DOHH2 (cell line): ENCODE measurements around the gene HSDL2.

Source experiments
- H3F3A ChIP-seq: fragments of 200-600 bp; sonication (generic), shearing (Covaris generic); 2 replicates; pipeline ENCODE4 v1.6.0; 2016; ENCODE audit warnings: antibody characterized with exemption, mild to moderate bottlenecking; ENCODE audit not compliant: control insufficient read depth, insufficient read depth
- H3K27ac ChIP-seq: fragments of 200-600 bp; sonication (generic); 2 replicates; pipeline ENCODE4 v1.5.1; 2014; ENCODE audit warnings: low read depth, mild to moderate bottlenecking, low read length, moderate library complexity
- H3K27me3 ChIP-seq: fragments of 200-600 bp; sonication (generic); 2 replicates; pipeline ENCODE4 v1.6.1; 2014; ENCODE audit warnings: mild to moderate bottlenecking, low read length, mixed read lengths; ENCODE audit not compliant: control insufficient read depth
- H3K36me3 ChIP-seq: fragments of 200-600 bp; sonication (generic); 2 replicates; pipeline ENCODE4 v1.6.1; 2014; ENCODE audit warnings: mild to moderate bottlenecking, low read length, moderate library complexity, mixed read lengths; ENCODE audit not compliant: control insufficient read depth
- H3K4me1 ChIP-seq: fragments of 200-600 bp; sonication (generic); 2 replicates; pipeline ENCODE4 v1.6.1; 2014; ENCODE audit warnings: mild to moderate bottlenecking, low read length, mixed read lengths; ENCODE audit not compliant: control insufficient read depth
- H3K4me2 ChIP-seq: fragments of 200-600 bp; sonication (generic); 2 replicates; pipeline ENCODE4 v1.6.0; 2014; ENCODE audit warnings: mild to moderate bottlenecking, low read length, moderate library complexity
- H3K4me3 ChIP-seq: fragments of 200-600 bp; sonication (generic); 2 replicates; pipeline ENCODE4 v1.5.1; 2014; ENCODE audit warnings: mild to moderate bottlenecking, low read length, mixed read lengths
- H3K79me2 ChIP-seq: fragments of 200-600 bp; sonication (generic); 2 replicates; pipeline ENCODE4 v1.6.1; 2014; ENCODE audit warnings: mild to moderate bottlenecking, low read length, mixed read lengths; ENCODE audit not compliant: control insufficient read depth
- H3K9me2 ChIP-seq: fragments of 200-600 bp; sonication (generic); replicated peaks from 2 replicates; pipeline ENCODE4 v1.6.1; 2014; ENCODE audit warnings: mild to moderate bottlenecking, low read length, mixed read lengths; ENCODE audit not compliant: control insufficient read depth
- H3K9me3 ChIP-seq: fragments of 200-600 bp; sonication (generic); 2 replicates; pipeline ENCODE4 v1.6.1; 2014; ENCODE audit warnings: antibody characterized with exemption, low read length, mixed read lengths; ENCODE audit not compliant: control insufficient read depth, insufficient read depth
- H4K20me1 ChIP-seq: fragments of 200-600 bp; sonication (generic); 2 replicates; pipeline ENCODE4 v1.6.0; 2014; ENCODE audit warnings: low read depth, mild to moderate bottlenecking, antibody characterized with exemption, low read length, moderate library complexity; ENCODE audit not compliant: control insufficient read depth, insufficient read depth
- EZH2phosphoT487 ChIP-seq: fragments of 200-600 bp; sonication (generic); IDR thresholded peaks from 2 replicates; pipeline ENCODE4 v1.6.1; 2017; ENCODE audit warnings: borderline replicate concordance, mild to moderate bottlenecking, antibody characterized with exemption, low read length, moderate library complexity, mixed read lengths
- TF ChIP-seq, protein P1 (sequence below): fragments of 200-600 bp; sonication (generic); IDR thresholded peaks from one replicate; pipeline ENCODE4 v1.5.1; 2014; ENCODE audit warnings: antibody characterized with exemption, mild to moderate bottlenecking, low read depth, low read length; ENCODE audit not compliant: poor library complexity, severe bottlenecking

HSDL2 gene

DNA sequence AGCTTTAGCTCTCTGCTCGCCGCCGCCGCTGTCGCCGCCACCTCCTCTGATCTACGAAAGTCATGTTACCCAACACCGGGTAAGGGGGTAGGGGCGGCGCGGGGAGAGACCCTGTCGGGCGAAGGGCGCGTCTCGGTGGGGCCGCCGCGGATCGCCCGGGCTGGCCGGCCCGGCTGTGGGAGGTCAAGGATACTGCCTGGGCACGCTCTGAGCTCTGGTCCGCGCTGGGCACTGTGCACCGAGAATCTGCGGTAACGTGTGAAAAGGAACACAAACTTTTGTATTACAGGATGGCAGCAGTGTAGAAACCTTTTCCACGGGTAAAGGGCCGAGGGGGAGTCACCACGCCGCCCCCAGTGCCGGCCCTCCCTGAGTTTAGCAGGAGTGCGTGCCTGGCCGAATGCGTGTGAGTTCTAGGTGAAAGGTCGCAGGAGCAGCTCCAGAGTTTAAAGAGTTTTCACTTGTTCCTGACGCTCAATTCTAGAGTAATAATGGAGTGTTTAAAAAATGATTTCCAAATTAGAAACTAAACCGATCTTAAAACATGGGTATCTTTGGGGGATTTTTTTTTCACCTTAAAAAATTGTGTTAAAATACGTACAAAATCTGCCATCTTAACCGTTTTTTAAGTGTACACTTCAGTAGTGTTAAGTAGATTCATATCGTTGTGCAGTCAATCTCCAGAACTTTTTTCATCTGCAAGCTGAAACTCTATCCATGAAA, at the start of gene HSDL2:
HSDL2 (plus strand) TSS at position 7 of the 723 bp plus-strand sequence; CDS start at position 63, 56 bp downstream.
- H3K4me3 ChIP-seq, result peak within 1 kb of the TSS; percentile 81
- H3F3A ChIP-seq, result peaks cover 14% of the 10 kb centered on the region
- TF ChIP-seq EZH2phosphoT487, result no peak
- TF ChIP-seq, protein P1, sequence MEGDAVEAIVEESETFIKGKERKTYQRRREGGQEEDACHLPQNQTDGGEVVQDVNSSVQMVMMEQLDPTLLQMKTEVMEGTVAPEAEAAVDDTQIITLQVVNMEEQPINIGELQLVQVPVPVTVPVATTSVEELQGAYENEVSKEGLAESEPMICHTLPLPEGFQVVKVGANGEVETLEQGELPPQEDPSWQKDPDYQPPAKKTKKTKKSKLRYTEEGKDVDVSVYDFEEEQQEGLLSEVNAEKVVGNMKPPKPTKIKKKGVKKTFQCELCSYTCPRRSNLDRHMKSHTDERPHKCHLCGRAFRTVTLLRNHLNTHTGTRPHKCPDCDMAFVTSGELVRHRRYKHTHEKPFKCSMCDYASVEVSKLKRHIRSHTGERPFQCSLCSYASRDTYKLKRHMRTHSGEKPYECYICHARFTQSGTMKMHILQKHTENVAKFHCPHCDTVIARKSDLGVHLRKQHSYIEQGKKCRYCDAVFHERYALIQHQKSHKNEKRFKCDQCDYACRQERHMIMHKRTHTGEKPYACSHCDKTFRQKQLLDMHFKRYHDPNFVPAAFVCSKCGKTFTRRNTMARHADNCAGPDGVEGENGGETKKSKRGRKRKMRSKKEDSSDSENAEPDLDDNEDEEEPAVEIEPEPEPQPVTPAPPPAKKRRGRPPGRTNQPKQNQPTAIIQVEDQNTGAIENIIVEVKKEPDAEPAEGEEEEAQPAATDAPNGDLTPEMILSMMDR, result no peak
- peaks cover 64% of the 10 kb centered on the region for H3K4me1 ChIP-seq
- H3K27me3 ChIP-seq, result no peaks in the 10 kb centered on the region
- H3K4me2 ChIP-seq, result peak within 1 kb of the TSS; percentile 97
- H3K9me2 ChIP-seq, result no peaks in the 10 kb centered on the region
- no peaks in the 10 kb centered on the region for H4K20me1 ChIP-seq
- peaks cover 38% of the 10 kb centered on the region for H3K79me2 ChIP-seq
- H3K27ac ChIP-seq, result peak within 1 kb of the TSS; percentile 55
- no peaks in the 10 kb centered on the region for H3K9me3 ChIP-seq
- peaks cover 3% of the 10 kb centered on the region; the same call in 1 of the 2 replicates for H3K36me3 ChIP-seq

DNA sequence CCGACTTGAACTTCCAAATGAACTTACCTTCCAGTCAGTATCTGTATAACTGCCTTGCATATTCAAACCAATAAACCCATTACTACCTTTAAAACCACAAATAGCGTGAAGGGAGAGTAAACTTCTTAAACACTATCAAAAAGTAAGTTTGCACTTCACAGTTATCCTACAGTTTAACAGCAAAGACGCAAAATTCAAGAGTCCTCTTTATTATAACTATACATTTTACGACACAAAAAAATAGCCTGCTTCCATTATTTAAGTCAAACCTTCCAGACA, 48.3 kb upstream of the HSDL2 start:
- no peak for TF ChIP-seq EZH2phosphoT487
- TF ChIP-seq, protein P1, result no peak
- H4K20me1 ChIP-seq, result peaks cover 12% of the 10 kb centered on the region
- H3K4me1 ChIP-seq, result peaks cover 34% of the 10 kb centered on the region
- H3K79me2 ChIP-seq, result peaks cover 67% of the 10 kb centered on the region
- H3K27me3 ChIP-seq, result no peaks in the 10 kb centered on the region
- no peak overlapping the region for H3K27ac ChIP-seq
- no peaks in the 10 kb centered on the region for H3F3A ChIP-seq
- peaks cover 7% of the 10 kb centered on the region; the same call in 1 of the 2 replicates for H3K36me3 ChIP-seq
- peak overlapping the region; percentile 83 for H3K4me2 ChIP-seq
- no peaks in the 10 kb centered on the region for H3K9me2 ChIP-seq
- peak overlapping the region; percentile 81 for H3K4me3 ChIP-seq
- no peaks in the 10 kb centered on the region for H3K9me3 ChIP-seq

DNA sequence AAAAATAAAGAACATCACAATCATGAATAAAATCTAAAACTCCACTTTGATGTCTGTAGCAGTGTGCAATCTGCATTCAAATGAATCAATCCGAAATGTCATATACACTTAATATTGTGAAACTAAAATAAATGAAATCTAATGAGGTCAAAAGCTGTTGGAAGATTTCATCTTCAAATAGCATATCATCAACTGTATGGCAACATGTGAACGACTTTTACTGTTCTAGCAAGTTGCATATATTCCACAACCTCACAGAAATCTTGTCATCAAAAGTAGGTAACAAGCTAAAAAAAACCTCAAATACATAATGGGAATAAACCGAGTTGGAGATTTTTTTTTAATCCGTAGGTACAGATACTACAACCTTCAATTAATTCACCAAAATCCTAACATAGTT, 47.7 kb upstream of the HSDL2 start:
- Histone ChIP-seq H4K20me1 (peaks cover 9% of the 10 kb centered on the region), H3K4me1 (peaks cover 31% of the 10 kb centered on the region), H3K9me2 (no peaks in the 10 kb centered on the region), H3K27me3 (no peaks in the 10 kb centered on the region), H3K36me3 (peaks cover 7% of the 10 kb centered on the region; the same call in 1 of the 2 replicates), H3F3A (no peaks in the 10 kb centered on the region), H3K27ac (peak overlapping the region; percentile 81), H3K79me2 (peaks cover 61% of the 10 kb centered on the region), H3K4me3 (peak overlapping the region; percentile 81), H3K4me2 (peak overlapping the region; percentile 83), H3K9me3 (no peaks in the 10 kb centered on the region)
- TF ChIP-seq, protein P1, result no peak
- no peak for TF ChIP-seq EZH2phosphoT487
